GM10248 (cell line): ENCODE data around the gene HLX.

Experiments
- CTCF ChIA-PET: fragments of 300-600 bp; sonication (Branson Sonifier 250); formaldehyde crosslinking; extraction: SDS; loops from one replicate; lab custom pipeline; 2021; ENCODE audit warnings: antibody characterized with exemption; lab: Yijun Ruan, JAX
- POLR2A ChIA-PET: fragments of 350-650 bp; sonication (Branson Sonifier 250); formaldehyde crosslinking; extraction: SDS; loops from one replicate; lab custom pipeline; 2020; ENCODE audit warnings: antibody characterized with exemption; lab: Yijun Ruan, JAX
- DNase-seq: peaks from one replicate; pipeline ENCODE4 v3.0.0; 2012; ENCODE audit errors: extremely low spot score
- CTCF ChIP-seq: IDR thresholded peaks from 2 replicates; pipeline ENCODE4 v1.5.1; 2012; ENCODE audit warnings: mild to moderate bottlenecking, low read depth; ENCODE audit errors: extremely low read depth, missing control alignments, control extremely low read depth

Gene HLX

GRCh38 chr1:220926146-220926545, 46.9 kb downstream of the HLX start:
- DNase-seq, result no peak
- ChIA-PET POLR2A (no interaction called here), CTCF (interaction anchor here (1.0 to 3.0 kb wide), 2 partner anchors 18 to 276 kb away, joined by 3 to 13 read pairs; no protein-coding TSS in a partner anchor)
- no peak for TF ChIP-seq CTCF

- ChIA-PET POLR2A (no interaction called here), CTCF (interaction anchor here (1.3 to 3.0 kb wide), 2 partner anchors 20 to 275 kb away, joined by 3 to 13 read pairs; no protein-coding TSS in a partner anchor)
- DNase-seq, result no peak
- TF ChIP-seq CTCF, result no peak
Measured at GRCh38 chr1:220927442-220927841, 48.2 kb downstream of the HLX start.

- ChIA-PET POLR2A (no interaction called here), CTCF (interaction anchor here (0.7 to 3.0 kb wide), 4 partner anchors 9 to 21 kb away, joined by 3 to 13 read pairs (median 4); no protein-coding TSS in a partner anchor)
Measured at GRCh38 chr1:220928320-220928719, 49.1 kb downstream of the HLX start.

GRCh38 chr1:220928725-220929300, 49.6 kb downstream of the HLX start:
- no peak for DNase-seq
- no peak for TF ChIP-seq CTCF
- POLR2A ChIA-PET, result no interaction called here
- CTCF ChIA-PET, result interaction anchor here (0.7 to 3.0 kb wide), 4 partner anchors 9 to 21 kb away, joined by 3 to 13 read pairs (median 4); no protein-coding TSS in a partner anchor

More at GRCh38 chr1:220928320-220928719, 49.1 kb downstream of the HLX start:
- no peak for DNase-seq
- no peak for TF ChIP-seq CTCF

GRCh38 chr1:220929304-220929703, 50.1 kb downstream of the HLX start:
- POLR2A ChIA-PET, result no interaction called here
- TF ChIP-seq CTCF, result no peak
- DNase-seq, result no peak
- CTCF ChIA-PET, result interaction anchor here (0.9 to 1.3 kb wide), 2 partner anchors 10 to 14 kb away, joined by 3 to 4 read pairs; no protein-coding TSS in a partner anchor
